ENCODE data around the gene KCND3. TPM values are rescaled to one million over a fixed set of nuclear protein-coding genes. Genes with fewer than 3 reads are reported as not detected.

The KCND3 gene
- total and polyA plus RNA-seq, 2 donors (not counting 3 experiments of a cell fraction or from before 2014, with no cell fraction given) = 0.03 TPM; not detected in 1

DNA sequence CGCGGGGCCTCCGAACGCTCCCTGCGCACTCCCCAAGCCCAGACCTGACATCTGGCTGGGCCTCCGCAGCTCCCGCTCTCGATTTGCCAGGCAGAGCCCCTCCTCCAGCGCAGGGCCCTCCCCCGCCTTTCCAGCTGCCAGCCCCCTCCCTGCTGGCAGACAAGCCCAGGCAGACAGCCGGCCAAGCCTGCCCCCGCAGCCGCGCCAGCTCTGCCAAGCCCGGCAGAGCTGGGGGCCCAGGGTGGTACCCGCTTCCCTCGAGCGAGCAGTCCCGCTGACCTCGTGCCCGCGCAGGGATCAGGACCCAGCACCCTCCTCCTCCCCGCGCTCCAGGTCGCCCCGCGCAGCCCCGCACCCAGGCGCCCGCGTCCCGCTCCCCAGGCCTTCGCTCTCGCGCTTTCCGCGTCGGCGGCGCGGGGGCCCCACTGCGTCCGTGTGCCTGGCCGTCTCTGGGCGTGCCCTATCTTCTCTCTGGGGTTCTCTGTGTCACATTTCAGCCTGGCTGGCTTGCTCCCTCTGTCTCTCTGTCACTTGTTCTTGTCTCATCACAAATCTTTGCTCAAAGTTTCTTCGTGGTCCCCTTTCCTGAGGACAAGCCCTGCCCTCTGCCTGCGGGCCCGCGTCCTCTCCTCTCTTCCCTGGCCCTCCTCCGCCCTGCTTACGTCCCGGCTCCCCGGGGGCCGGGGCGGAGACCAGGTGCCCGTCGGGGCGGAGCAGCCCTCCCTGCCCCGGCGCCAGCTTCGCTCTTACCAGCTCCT lies 250.9 kb downstream of the KCND3 start:
- no peaks in the 10 kb centered on the region for H3K9me3 ChIP-seq (replicated peaks; ENCODE audit: control insufficient read depth, insufficient read depth, low read length)
- POLR2A ChIA-PET = interaction anchor here (0.7 kb wide), 1 partner anchor 287 kb away, joined by 3 read pairs; no protein-coding TSS in a partner anchor
- dilution Hi-C loops (cut with MboI; ENCODE audit: extremely low pct_ligation_motif_present, low sequenced_read_pairs) = no loop called here
- peaks cover 34% of the 10 kb centered on the region for H3K4me1 ChIP-seq (ENCODE audit: control insufficient read depth, extremely low read depth, insufficient read depth, low read length)
- peak overlapping the region; percentile 47 for H3K27ac ChIP-seq (ENCODE audit: insufficient read depth, low read depth, low read length)
- H3K79me2 ChIP-seq (ENCODE audit: control insufficient read depth, insufficient read depth, low read length) = no peaks in the 10 kb centered on the region
- no peaks in the 10 kb centered on the region for H4K20me1 ChIP-seq (replicated peaks; ENCODE audit: control insufficient read depth, extremely low read depth, insufficient read depth, low read length)
- H3K9me1 ChIP-seq (replicated peaks; ENCODE audit: control insufficient read depth, extremely low read depth, insufficient read depth, low read length) = no peaks in the 10 kb centered on the region
- CTCF ChIA-PET = interaction anchor here (1.0 to 6.2 kb wide), 12 partner anchors 8 to 257 kb away, joined by 3 to 66 read pairs (median 6); partner anchors contain the start of gene DDX20
- DNase-seq (ENCODE audit: low read depth, low spot score) (peak; percentile 76), FAIRE-seq (peak; percentile 70)
- TF ChIP-seq MYC (IDR thresholded peaks at IDR 0.05; ENCODE audit: low read depth, low read length) = no peak
- peak; percentile 78 for TF ChIP-seq POLR2A (IDR thresholded peaks at IDR 0.05; ENCODE audit: low read depth, low read length)
- no peak for TF ChIP-seq EZH2 (IDR thresholded peaks at IDR 0.05; ENCODE audit: borderline replicate concordance, low read depth, low read length, severe bottlenecking)
- TF ChIP-seq POLR2AphosphoS5 (IDR thresholded peaks at IDR 0.05; ENCODE audit: insufficient read depth, low read depth, low read length) = peak; percentile 59
- peak overlapping the region; percentile 69 for H3K9ac ChIP-seq (replicated peaks; ENCODE audit: extremely low read depth, insufficient read depth, low read length)
- intact Hi-C loops (cut with micrococcal nuclease) = loop anchor here (1.0 to 10.0 kb wide), 2 partner anchors 18 to 774 kb away; partner anchors contain the start of gene LRIF1
- H2AFZ ChIP-seq (ENCODE audit: low read depth, low read length) = peak overlapping the region; percentile 87
- H3K36me3 ChIP-seq (ENCODE audit: control insufficient read depth in 2 of 2, extremely low read depth in 1 of 2, insufficient read depth in 2 of 2, low read length in 2 of 2) = no peaks in the 10 kb centered on the region
- BruUV-seq (replicated peaks) = TSS peak; percentile 58
- H3K4me3 ChIP-seq (replicated peaks in 1 of 3; ENCODE audit: insufficient read depth in 1 of 3, low read depth in 1 of 3, low read length in 3 of 3) = peak overlapping the region; percentile 50 to 68 (median 61)
- peak overlapping the region; percentile 89 for H3K4me2 ChIP-seq (ENCODE audit: insufficient read depth, low read length)
- peaks cover 4 to 6% of the 10 kb centered on the region in 2 experiments for H3K27me3 ChIP-seq (ENCODE audit: control insufficient read depth in 2 of 2, insufficient read depth in 2 of 2, low read length in 2 of 2)

DNA sequence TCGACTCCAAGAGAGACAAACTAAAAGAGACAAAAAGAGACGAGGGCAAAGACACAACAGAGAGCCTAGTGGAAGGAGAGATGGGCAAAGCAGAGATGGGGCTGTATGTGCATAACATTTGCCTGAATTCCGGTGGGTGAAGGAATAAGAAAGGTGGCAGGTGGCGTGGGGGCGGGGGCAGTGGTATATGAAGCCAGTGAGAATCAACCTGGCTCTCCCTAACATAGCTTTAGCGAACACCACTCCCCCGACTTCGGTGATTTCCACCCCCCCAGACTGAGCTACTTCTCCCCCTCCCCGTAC lies 251.4 kb downstream of the KCND3 start:
- ChIA-PET CTCF (interaction anchor here (1.1 to 6.2 kb wide), 12 partner anchors 9 to 256 kb away, joined by 3 to 66 read pairs (median 6); partner anchors contain the start of gene DDX20), POLR2A (interaction anchor here (0.7 kb wide), 1 partner anchor 287 kb away, joined by 3 read pairs; no protein-coding TSS in a partner anchor)
- Histone ChIP-seq H2AFZ (ENCODE audit: low read depth, low read length) (peak overlapping the region; percentile 87), H3K4me2 (ENCODE audit: insufficient read depth, low read length) (peak overlapping the region; percentile 89), H3K9me3 (replicated peaks; ENCODE audit: control insufficient read depth, insufficient read depth, low read length) (no peaks in the 10 kb centered on the region), H3K9me1 (replicated peaks; ENCODE audit: control insufficient read depth, extremely low read depth, insufficient read depth, low read length) (no peaks in the 10 kb centered on the region), H3K27me3 (ENCODE audit: control insufficient read depth in 2 of 2, insufficient read depth in 2 of 2, low read length in 2 of 2) (peaks cover 4 to 6% of the 10 kb centered on the region in 2 experiments), H3K4me3 (replicated peaks in 1 of 3; ENCODE audit: insufficient read depth in 1 of 3, low read depth in 1 of 3, low read length in 3 of 3) (peak overlapping the region in 2 of 3 experiments; percentile 1 to 50), H3K27ac (ENCODE audit: insufficient read depth, low read depth, low read length) (no peak overlapping the region), H3K9ac (replicated peaks; ENCODE audit: extremely low read depth, insufficient read depth, low read length) (no peak overlapping the region), H3K79me2 (ENCODE audit: control insufficient read depth, insufficient read depth, low read length) (no peaks in the 10 kb centered on the region), H3K36me3 (ENCODE audit: control insufficient read depth in 2 of 2, extremely low read depth in 1 of 2, insufficient read depth in 2 of 2, low read length in 2 of 2) (no peaks in the 10 kb centered on the region), H4K20me1 (replicated peaks; ENCODE audit: control insufficient read depth, extremely low read depth, insufficient read depth, low read length) (no peaks in the 10 kb centered on the region), H3K4me1 (ENCODE audit: control insufficient read depth, extremely low read depth, insufficient read depth, low read length) (peaks cover 39% of the 10 kb centered on the region)
- DNase-seq (ENCODE audit: low read depth, low spot score) (no peak), FAIRE-seq (no peak)
- dilution Hi-C loops (cut with MboI; ENCODE audit: extremely low pct_ligation_motif_present, low sequenced_read_pairs) = no loop called here
- intact Hi-C loops (cut with micrococcal nuclease) = loop anchor here (10.0 kb wide), 1 partner anchor 773 kb away; the partner anchor contains the start of gene LRIF1
- no TSS peak for BruUV-seq (replicated peaks)
- TF ChIP-seq MYC (IDR thresholded peaks at IDR 0.05; ENCODE audit: low read depth, low read length) = no peak
- TF ChIP-seq, protein P1, sequence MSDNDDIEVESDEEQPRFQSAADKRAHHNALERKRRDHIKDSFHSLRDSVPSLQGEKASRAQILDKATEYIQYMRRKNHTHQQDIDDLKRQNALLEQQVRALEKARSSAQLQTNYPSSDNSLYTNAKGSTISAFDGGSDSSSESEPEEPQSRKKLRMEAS (IDR thresholded peaks at IDR 0.05; ENCODE audit: insufficient read depth, insufficient read length) = no peak

Data from endothelial cell of umbilical vein (primary cell).